Measurements from ENCODE around the gene ACADS. TPM values are rescaled to one million over a fixed set of nuclear protein-coding genes. Genes with fewer than 3 reads are reported as not detected.

ACADS gene
- total RNA-seq, 4 donors from 2014 or later = 1.2 to 46.1 (median 13.9) TPM

GRCh38 chr12:120699553-120699952, 26.1 kb upstream of the ACADS start:
- intact Hi-C loops (cut with DNase I; ENCODE audit: low total_unique reads) = no loop called here
- DNase-seq = no peak
- Histone ChIP-seq H3K4me1 (no peaks in the 10 kb centered on the region), H3K27ac (no peak overlapping the region), H3K4me3 (no peak overlapping the region), H3K36me3 (no peaks in the 10 kb centered on the region), H3K27me3 (no peaks in the 10 kb centered on the region), H3K9me3 (no peaks in the 10 kb centered on the region)
- no peak for TF ChIP-seq POLR2A (IDR thresholded peaks at IDR 0.05)
- TF ChIP-seq CTCF (IDR thresholded peaks at IDR 0.05) = no peak

GRCh38 chr12:120700886-120701285, 24.7 kb upstream of the ACADS start:
- H3K27ac ChIP-seq = no peak overlapping the region
- H3K27me3 ChIP-seq = no peaks in the 10 kb centered on the region
- no peak overlapping the region for H3K4me3 ChIP-seq
- TF ChIP-seq POLR2A (IDR thresholded peaks at IDR 0.05) (no peak), CTCF (IDR thresholded peaks at IDR 0.05) (no peak)
- no peaks in the 10 kb centered on the region for H3K36me3 ChIP-seq
- H3K9me3 ChIP-seq = no peaks in the 10 kb centered on the region
- no peak for DNase-seq
- intact Hi-C loops (cut with DNase I; ENCODE audit: low total_unique reads) = no loop called here
- H3K4me1 ChIP-seq = no peaks in the 10 kb centered on the region

GRCh38 chr12:120702637-120703036, 23.0 kb upstream of the ACADS start:
- Histone ChIP-seq H3K4me1 (no peaks in the 10 kb centered on the region), H3K27me3 (no peaks in the 10 kb centered on the region), H3K4me3 (no peak overlapping the region), H3K27ac (no peak overlapping the region), H3K9me3 (no peaks in the 10 kb centered on the region), H3K36me3 (no peaks in the 10 kb centered on the region)
- no peak for DNase-seq
- intact Hi-C loops (cut with DNase I; ENCODE audit: low total_unique reads) = no loop called here
- TF ChIP-seq CTCF (IDR thresholded peaks at IDR 0.05) (no peak), POLR2A (IDR thresholded peaks at IDR 0.05) (no peak)

- H3K27ac ChIP-seq = peak overlapping the region in 1 of 2 donors; percentile 0
- intact Hi-C loops (cut with DNase I; ENCODE audit: low total_unique reads) = no loop called here
- H3K36me3 ChIP-seq = no peaks in the 10 kb centered on the region
- DNase-seq = no peak
- no peak overlapping the region for H3K4me3 ChIP-seq
- no peaks in the 10 kb centered on the region for H3K9me3 ChIP-seq
- H3K27me3 ChIP-seq = no peaks in the 10 kb centered on the region
- H3K4me1 ChIP-seq = no peaks in the 10 kb centered on the region
- TF ChIP-seq CTCF (IDR thresholded peaks at IDR 0.05) (no peak), POLR2A (IDR thresholded peaks at IDR 0.05) (no peak)
Measured at GRCh38 chr12:120703311-120703942, 22.2 kb upstream of the ACADS start.

GRCh38 chr12:120705618-120706017, 20.0 kb upstream of the ACADS start:
- TF ChIP-seq CTCF (IDR thresholded peaks at IDR 0.05) (no peak), POLR2A (IDR thresholded peaks at IDR 0.05) (no peak)
- Histone ChIP-seq H3K4me3 (no peak overlapping the region), H3K36me3 (no peaks in the 10 kb centered on the region), H3K9me3 (no peaks in the 10 kb centered on the region), H3K4me1 (no peaks in the 10 kb centered on the region), H3K27ac (no peak overlapping the region), H3K27me3 (no peaks in the 10 kb centered on the region)
- intact Hi-C loops (cut with DNase I; ENCODE audit: low total_unique reads) = no loop called here
- DNase-seq = no peak

All from uterus (tissue), 4 donors.